Superior temporal gyrus (tissue), 1 donor: ENCODE data around the gene TTC8.
"Not testable (repeated sequence)": the region's sequence is repeated elsewhere in the genome, so short reads cannot be mapped to it uniquely, and the experiment has no call there.

Experiments
- DNase-seq: peaks from one replicate; pipeline ENCODE4 v3.0.0-alpha.2; 2016; ENCODE audit errors: extremely low spot score

TTC8 gene

GRCh38 chr14:88824314-88825077 lies at the start of gene TTC8:
TTC8 (plus strand) TSS chr14:88824651; CDS start chr14:88824708, 57 bp downstream.
- peak; percentile 80 for DNase-seq

GRCh38 chr14:88775532-88775931 lies 48.9 kb upstream of the TTC8 start:
- no peak for DNase-seq

GRCh38 chr14:88785911-88786310 lies 38.5 kb upstream of the TTC8 start:
- DNase-seq, result no peak

DNA sequence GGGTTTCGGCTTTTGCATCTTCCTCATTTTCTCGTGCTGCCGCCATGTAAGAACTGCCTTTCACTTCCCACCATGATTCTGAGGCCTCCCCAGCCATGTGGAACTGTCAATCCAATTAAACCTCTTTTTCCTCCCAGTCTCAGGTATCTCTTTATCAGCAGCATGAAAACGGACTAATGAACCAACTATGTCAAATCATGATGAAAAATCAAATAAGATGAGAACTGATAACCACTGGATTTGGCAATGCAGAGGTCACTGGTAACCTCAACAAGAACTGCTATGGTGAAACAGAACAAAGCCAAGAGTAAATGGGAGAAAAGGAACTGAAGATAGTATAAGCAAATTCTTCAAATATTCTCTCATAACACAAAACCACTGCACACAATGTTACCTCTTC lies 37.7 kb upstream of the TTC8 start:
- no peak for DNase-seq

- DNase-seq, result not testable (repeated sequence)
Measured at GRCh38 chr14:88789573-88789972, 34.9 kb upstream of the TTC8 start.

GRCh38 chr14:88790501-88791251 lies 33.8 kb upstream of the TTC8 start:
- DNase-seq, result peak; percentile 35

DNA sequence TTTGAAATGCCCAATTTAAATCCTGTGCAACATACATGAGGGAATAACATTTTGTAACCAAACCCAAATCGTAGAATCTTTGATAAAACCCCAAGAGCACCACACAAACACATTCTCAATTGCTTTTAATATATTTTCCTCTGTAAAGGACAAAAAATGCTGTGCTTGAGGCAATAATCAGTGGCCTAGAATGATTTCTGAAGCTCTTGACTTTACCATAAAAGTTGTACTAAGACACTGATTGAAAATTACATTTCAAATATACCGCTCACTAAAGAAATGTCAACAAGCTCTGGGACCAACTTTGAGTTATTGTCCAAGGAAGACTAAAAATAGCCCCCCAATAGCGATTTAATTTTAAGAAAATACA lies 33.2 kb upstream of the TTC8 start:
- DNase-seq, result peak; percentile 50

DNA sequence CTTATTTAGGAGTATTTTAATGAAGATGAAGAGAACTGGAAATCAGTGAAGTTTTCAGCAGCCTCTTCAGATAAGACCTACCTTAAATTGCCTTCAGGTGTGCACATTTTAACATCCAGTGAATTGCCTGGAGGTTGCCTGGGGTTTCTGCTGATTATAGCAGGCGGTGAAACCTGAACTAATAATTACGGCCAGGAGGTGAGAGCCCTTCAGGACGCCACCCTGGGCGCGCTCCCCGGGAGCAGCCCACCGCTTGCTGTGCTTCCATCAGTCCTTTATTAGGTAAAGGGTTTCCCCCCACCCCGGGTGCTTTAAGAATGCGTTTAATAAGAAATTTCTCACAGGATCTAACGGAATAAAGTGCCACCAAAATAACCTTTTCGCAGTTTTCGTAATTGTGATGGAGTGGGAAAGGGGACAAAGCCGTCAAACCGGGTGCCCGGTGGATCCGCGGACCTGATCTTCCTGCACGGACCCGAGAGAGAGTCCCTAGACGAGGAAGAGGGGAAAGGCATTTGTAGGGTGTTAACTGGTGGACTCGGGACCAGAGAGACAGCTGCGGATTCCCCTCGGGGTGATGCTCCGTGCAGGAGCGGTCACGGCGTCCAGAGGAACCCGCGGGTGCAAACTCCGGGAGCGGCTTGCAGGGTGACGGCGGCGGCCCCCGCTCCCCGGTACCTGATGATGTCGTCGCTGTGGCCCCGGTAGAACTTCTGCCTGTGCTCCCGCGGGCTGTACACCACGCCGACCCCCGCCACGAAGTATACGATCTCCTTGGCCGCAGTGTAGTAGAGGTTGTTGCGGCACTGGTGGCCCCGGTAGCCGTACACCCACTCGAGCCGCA lies 32.6 kb upstream of the TTC8 start:
- no peak for DNase-seq

DNA sequence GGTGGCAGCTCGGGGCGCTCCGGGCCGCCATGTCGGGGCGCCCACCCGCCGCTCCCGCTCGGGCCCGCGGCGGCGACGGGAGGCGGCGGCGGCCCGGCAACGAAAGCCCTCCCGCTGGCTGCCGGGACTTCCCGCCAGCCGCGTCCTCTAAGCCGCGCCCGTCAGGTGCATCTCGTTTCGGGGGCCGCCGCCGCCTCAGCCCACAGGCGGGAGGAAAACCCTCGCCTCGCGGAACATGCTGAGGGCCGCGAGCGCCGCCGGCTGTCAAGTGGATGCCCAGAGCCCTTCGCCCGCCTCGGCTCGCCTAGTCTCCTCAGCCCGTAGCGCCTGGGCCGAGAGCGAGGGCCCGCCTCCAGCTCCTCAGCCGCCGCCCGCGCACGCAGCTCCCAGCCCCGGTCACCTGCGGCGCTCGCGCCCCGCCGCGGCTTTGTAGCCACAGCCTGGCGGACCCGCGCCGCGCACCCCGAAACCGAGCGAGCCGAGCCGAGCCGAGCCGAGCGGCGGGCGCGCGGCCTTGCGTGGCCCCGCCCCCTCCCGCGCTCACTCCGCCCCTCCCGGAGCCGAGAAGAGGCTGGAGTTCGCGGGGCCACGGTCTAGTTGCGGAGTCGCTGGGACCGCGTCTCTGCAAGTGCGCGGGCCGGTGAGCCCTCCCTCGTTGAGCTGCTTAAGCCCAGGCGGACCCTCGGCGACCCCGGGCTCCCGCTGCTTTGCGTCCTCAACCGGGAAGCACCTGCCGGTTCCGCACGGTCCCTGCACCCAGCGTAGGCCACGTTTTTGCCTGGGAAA lies 31.8 kb upstream of the TTC8 start, which contains the start of gene EML5:
Gene EML5, minus strand, starts transcription at position 481 of the 786 bp plus-strand sequence. Its CDS starts 450 bp downstream, at position 31.
- peak; percentile 81 for DNase-seq

DNA sequence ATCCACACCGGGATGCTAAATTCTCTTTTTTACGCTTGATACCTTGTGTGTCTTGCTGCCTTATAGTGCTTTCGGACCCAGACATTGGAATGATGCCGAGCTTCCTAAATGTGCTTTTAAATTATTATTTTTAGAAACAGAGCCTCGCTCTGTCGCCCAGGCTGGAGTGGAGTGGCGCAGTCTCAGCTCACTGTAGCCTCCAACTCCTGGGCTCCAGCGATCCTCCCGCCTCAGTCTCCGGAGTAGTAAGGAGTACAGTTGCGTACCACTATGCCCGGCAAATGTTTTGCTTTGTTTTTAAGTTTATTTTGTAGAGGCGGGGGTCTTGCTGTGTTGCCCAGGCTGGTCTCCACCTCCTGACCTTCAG lies 31.2 kb upstream of the TTC8 start:
- peak; percentile 29 for DNase-seq

GRCh38 chr14:88798156-88798555 lies 26.3 kb upstream of the TTC8 start:
- no peak for DNase-seq

GRCh38 chr14:88799522-88799921 lies 24.9 kb upstream of the TTC8 start:
- DNase-seq, result no peak

DNA sequence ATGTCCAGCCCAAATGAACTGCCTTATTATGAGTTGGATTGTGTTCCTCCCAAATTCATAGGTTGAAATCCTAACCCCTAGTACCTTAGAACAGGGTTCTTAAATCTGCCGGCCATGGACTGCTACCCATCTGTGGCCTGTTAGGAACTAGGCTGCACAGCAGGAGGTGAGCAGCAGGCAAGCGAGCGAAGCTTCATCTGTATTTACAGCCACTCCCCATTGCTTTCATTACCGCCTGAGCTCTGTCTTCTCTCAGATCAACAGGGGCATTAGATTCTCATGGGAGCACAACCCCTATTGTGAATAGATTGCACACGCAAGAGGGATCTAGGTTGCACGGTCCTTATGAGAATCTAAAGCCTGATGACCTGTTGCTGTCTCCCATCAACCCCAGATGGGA lies 21.9 kb upstream of the TTC8 start:
- no peak for DNase-seq

DNA sequence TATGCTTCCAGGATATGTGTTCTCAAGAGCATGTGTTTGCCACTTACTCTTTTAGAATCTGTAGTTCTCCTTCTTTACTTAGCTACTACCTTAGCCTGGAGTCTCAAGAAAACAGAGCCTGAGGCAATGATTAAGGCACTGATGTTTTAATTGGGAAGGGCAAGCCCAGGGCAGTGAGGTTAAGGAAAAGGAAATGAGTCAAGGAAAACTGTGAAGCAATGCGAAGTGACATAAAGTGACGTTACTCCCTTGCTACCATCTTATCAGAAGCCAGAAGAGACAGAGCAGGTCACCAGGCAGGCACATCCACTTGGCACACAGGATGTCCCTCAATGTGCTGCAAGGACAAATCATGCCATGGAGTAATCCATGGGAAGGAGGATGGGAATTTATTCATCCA lies 20.4 kb upstream of the TTC8 start:
- DNase-seq, result no peak

GRCh38 chr14:88804477-88804876 lies 20.0 kb upstream of the TTC8 start:
- no peak for DNase-seq

- DNase-seq, result no peak
Measured at GRCh38 chr14:88808359-88808758, 16.1 kb upstream of the TTC8 start.

DNA sequence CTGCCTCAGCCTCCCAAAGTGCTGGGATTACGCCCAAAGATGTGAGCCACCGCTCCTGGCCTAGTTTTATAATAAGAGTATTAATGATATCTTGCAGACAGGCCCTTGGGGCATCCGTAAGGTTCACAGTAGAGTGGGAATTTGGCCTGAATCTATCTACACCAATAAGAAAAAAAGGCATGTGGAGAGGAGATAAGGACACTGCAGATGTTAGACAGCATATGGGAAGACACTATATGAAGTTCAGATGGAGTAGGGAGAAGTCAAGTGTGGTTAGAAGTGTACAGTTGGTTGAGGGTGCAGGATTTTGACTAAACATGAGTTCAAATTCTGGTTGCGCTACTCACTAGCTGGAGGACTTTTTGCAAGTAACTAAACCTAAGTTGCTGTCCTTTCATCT lies 8.5 kb upstream of the TTC8 start:
- DNase-seq, result no peak

DNA sequence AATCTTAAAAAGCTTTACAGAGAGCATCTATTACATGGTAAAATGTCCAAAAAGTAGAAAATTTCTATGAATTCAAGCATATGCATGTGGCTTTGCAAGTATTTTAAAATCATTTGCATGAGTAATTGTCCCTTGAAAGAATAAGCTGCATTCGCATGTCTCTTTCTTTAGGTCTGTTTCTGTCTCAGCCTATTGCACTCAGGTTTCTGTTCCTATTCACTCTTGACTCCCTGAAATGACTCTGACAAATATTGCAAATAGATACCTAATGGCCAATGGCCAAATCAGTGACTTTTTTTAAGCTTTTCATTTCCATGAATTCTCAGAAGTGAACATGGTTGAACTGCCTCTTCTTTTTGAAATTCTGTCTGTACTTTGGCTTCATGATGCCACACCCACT lies 6.4 kb upstream of the TTC8 start:
- DNase-seq, result no peak

- not testable (repeated sequence) for DNase-seq
Measured at GRCh38 chr14:88819674-88820073, 4.8 kb upstream of the TTC8 start.

DNA sequence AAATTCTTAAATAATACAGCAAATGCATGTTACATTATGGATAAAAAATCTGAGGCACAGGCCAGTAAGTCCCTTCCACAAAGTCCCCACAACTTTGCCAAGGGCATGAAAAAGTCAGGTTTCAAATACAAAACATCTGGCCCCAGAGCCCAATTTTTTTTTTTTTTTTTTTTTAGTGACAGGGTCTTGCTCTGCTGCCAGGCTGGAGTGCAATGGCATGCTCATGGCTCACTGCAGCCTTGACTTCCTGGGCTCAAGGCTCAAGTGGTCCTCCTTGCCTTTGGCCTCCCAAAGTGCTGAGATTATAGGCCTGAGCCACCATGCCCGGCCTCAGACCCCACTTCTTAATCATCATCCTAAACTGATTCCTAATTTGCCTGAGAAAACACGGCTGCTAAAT lies 3.1 kb upstream of the TTC8 start:
- no peak for DNase-seq

DNA sequence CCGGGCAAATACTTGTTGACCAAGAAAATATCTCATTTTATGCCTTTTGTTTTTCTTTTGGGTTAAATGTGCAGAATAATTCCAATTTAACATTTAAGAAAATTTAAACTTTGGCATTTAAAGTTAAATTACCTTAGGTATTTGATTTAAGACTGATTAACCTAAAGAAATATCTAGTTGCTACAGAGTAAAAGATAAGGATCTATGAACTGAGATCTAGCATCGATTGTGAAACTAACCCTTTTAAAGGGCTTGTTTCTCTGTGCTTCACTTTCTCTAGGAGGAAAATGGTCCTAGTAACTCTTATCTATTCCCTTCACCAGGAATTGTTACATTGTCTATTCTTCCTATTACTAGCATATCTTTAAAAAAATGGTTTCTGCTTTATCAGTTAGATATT lies 2.6 kb upstream of the TTC8 start:
- no peak for DNase-seq

DNA sequence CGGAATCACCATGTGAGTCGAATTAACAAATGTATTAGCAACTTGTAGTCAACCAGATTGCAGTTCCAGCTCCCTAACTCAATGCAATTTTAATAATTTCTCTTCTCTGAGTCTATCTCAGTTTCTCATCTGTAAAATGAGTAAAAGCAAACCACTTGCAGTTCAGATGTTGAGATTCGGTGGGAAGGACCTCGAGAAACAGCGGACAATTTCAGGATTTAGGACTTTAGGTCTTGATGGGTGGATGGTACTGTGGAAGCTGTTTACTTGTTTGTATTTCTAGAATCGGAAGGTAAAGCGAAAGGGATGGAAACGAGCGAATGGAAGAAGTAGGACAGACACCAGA lies 510 bp upstream of the TTC8 start:
- no peak for DNase-seq
